GM23248 (cell line): ENCODE measurements around the gene TMEM253. TPM values are rescaled to one million over a fixed set of nuclear protein-coding genes. Genes with fewer than 3 reads are reported as not detected.

Experiments
- DNase-seq: peaks from one replicate; pipeline ENCODE4 v3.0.0-alpha.2; 2015
- H2AFZ ChIP-seq: fragments of 200-600 bp; sonication (generic); 2 replicates; pipeline ENCODE4 v1.6.1; 2016; ENCODE audit warnings: antibody characterized with exemption
- H3F3A ChIP-seq: fragments of 200-600 bp; sonication (generic); 2 replicates; pipeline ENCODE4 v1.6.1; 2016; ENCODE audit warnings: mild to moderate bottlenecking, antibody characterized with exemption, mixed run types; ENCODE audit not compliant: insufficient read depth
- H3K27ac ChIP-seq: fragments of 200-600 bp; sonication (generic); 2 replicates; pipeline ENCODE4 v1.5.1; 2016; ENCODE audit warnings: mild to moderate bottlenecking
- H3K27me3 ChIP-seq: fragments of 200-600 bp; sonication (generic); replicated peaks from 2 replicates; pipeline ENCODE4 v1.6.1; 2016; ENCODE audit warnings: mild to moderate bottlenecking; ENCODE audit not compliant: insufficient read depth
- H3K36me3 ChIP-seq: fragments of 200-600 bp; sonication (generic); 2 replicates; pipeline ENCODE4 v1.6.1; 2016; ENCODE audit warnings: low read depth, mild to moderate bottlenecking
- H3K4me1 ChIP-seq: fragments of 200-600 bp; sonication (generic); 2 replicates; pipeline ENCODE4 v1.6.1; 2016; ENCODE audit warnings: mild to moderate bottlenecking; ENCODE audit not compliant: insufficient read depth
- H3K4me2 ChIP-seq: fragments of 200-600 bp; sonication (generic); one replicate; pipeline ENCODE4 v1.6.1; 2016; ENCODE audit warnings: mild to moderate bottlenecking; ENCODE audit not compliant: unreplicated experiment
- H3K4me3 ChIP-seq: fragments of 200-600 bp; sonication (generic); 2 replicates; pipeline ENCODE4 v1.5.1; 2016; ENCODE audit warnings: mild to moderate bottlenecking
- H3K79me2 ChIP-seq: fragments of 200-600 bp; sonication (generic); 2 replicates; pipeline ENCODE4 v1.6.1; 2016; ENCODE audit warnings: mild to moderate bottlenecking; ENCODE audit not compliant: insufficient read depth
- H3K9ac ChIP-seq: fragments of 200-600 bp; sonication (generic); 2 replicates; pipeline ENCODE4 v1.6.1; 2016; ENCODE audit warnings: mild to moderate bottlenecking
- H3K9me2 ChIP-seq: fragments of 200-600 bp; sonication (generic); 2 replicates; pipeline ENCODE4 v1.6.1; 2016; ENCODE audit warnings: mixed run types, mild to moderate bottlenecking, moderate library complexity; ENCODE audit not compliant: insufficient read depth
- H3K9me3 ChIP-seq: fragments of 200-600 bp; sonication (generic); one replicate; pipeline ENCODE4 v1.6.1; 2017; ENCODE audit warnings: low read depth
- H4K20me1 ChIP-seq: fragments of 200-600 bp; sonication (generic); 2 replicates; pipeline ENCODE4 v1.6.0; 2016; ENCODE audit not compliant: insufficient read depth
- EZH2 ChIP-seq: fragments of 200-600 bp; sonication (generic); IDR thresholded peaks from 2 replicates; pipeline ENCODE4 v1.6.1; 2018; ENCODE audit warnings: antibody characterized with exemption, mild to moderate bottlenecking; ENCODE audit not compliant: insufficient read depth, poor library complexity, severe bottlenecking
- EZH2phosphoT487 ChIP-seq: fragments of 200-600 bp; sonication (generic); IDR thresholded peaks from 2 replicates; pipeline ENCODE4 v1.6.1; 2018; ENCODE audit warnings: antibody characterized with exemption, moderate library complexity, mild to moderate bottlenecking, low read depth; ENCODE audit not compliant: insufficient read depth
- WGBS, 2 experiments: methylation state at CpG; one replicate each; pipeline ENCODE4 v1.1.6; 2015 to 2017; ENCODE audit warnings: low lambda C conversion rate in 2 of 2, low coverage in 1 of 2; ENCODE audit errors: missing lambda C conversion rate in 2 of 2; 5-methylcytosine and 5-hydroxymethylcytosine counted together
- in situ Hi-C: fragments of 300-500 bp; cut with MboI; formaldehyde crosslinking; loops from 2 replicates; pipeline ENCODE4 v1.15.0; 2020
- polyA plus RNA-seq: library from polyadenylated mRNA; unstranded; fragments of >200 nt; fragmentation: Nextera tagmentation; extraction: Ambion mirVana; gene quantifications from 2 replicates; pipeline ENCODE4 v1.2.1, GENCODE V29; 2016
- total RNA-seq: library from RNA; depleted of rRNA; stranded (reverse); fragments of >200 nt; shearing (Covaris generic); gene quantifications from 2 replicates; pipeline ENCODE4 v1.2.3, GENCODE V29; 2014

Gene TMEM253
- total and polyA plus RNA-seq, 2 experiments from 2014 or later: 0.97 TPM; not detected in 1

DNA sequence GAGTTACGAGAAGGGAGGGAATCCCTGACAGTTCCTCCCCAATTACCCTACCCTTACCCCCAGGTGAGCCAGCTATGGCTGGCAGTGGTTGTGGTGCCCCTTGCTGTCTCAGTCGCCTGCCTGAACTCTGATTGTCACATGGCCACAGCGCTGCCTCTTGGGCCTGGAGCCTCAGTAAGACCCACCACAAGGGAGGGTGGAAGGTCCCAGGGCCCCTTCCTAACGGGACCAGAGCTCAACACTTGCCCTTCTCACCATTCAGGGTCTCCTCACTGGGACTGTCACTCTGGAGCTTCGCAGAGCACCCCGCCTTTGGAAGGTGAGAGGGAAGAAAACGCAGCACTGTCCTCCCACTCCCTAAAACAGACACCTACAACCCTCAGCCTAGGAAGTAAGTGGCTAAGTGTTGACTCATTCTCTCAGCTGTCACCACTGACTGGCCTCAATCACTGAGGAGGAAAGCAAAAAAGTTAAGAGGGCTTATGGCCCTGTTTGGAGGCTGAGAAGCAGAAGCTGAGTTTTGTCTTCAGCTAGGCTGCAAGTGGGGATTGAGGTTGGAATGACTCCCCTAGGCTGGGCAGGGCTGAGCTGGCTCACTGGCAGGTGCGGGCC lies 1.0 kb downstream of the TMEM253 start:
- no peak for DNase-seq
- peaks cover 32% of the 10 kb centered on the region for H3K4me1 ChIP-seq
- in situ Hi-C loops: no loop called here
- H3K79me2 ChIP-seq: no peaks in the 10 kb centered on the region
- no peak overlapping the region for H2AFZ ChIP-seq
- no peaks in the 10 kb centered on the region for H4K20me1 ChIP-seq
- H3K9me3 ChIP-seq: no peaks in the 10 kb centered on the region
- H3K4me2 ChIP-seq: no peak overlapping the region
- no peaks in the 10 kb centered on the region for H3K36me3 ChIP-seq
- peaks cover 35% of the 10 kb centered on the region for H3F3A ChIP-seq
- TF ChIP-seq EZH2phosphoT487 (no peak), EZH2 (no peak)
- H3K27ac ChIP-seq: no peak overlapping the region
- H3K9me2 ChIP-seq: no peaks in the 10 kb centered on the region
- H3K4me3 ChIP-seq: no peak overlapping the region
- no peak overlapping the region for H3K9ac ChIP-seq
- 77% methylated on average over 8 of the region's 8 CpGs for WGBS, 2 experiments
- H3K27me3 ChIP-seq: no peaks in the 10 kb centered on the region

GRCh38 chr14:21102521-21103410 lies 1.9 kb downstream of the TMEM253 start:
- Histone ChIP-seq H3K9ac (peak overlapping the region; percentile 98), H3K4me3 (peak overlapping the region; percentile 80), H3K4me2 (peak overlapping the region; percentile 99), H3K9me3 (no peaks in the 10 kb centered on the region), H3F3A (peaks cover 35% of the 10 kb centered on the region), H3K79me2 (no peaks in the 10 kb centered on the region), H3K4me1 (peaks cover 38% of the 10 kb centered on the region), H2AFZ (peak overlapping the region; percentile 93), H3K27me3 (no peaks in the 10 kb centered on the region), H4K20me1 (no peaks in the 10 kb centered on the region), H3K27ac (no peak overlapping the region), H3K9me2 (no peaks in the 10 kb centered on the region), H3K36me3 (no peaks in the 10 kb centered on the region)
- in situ Hi-C loops: no loop called here
- DNase-seq: no peak
- 13 to 19% methylated on average over 9 of the region's 9 CpGs for WGBS, 2 experiments
- TF ChIP-seq EZH2 (no peak), EZH2phosphoT487 (no peak)

- Histone ChIP-seq H3K9me3 (no peaks in the 10 kb centered on the region), H3K4me2 (peak overlapping the region; percentile 99), H2AFZ (peak overlapping the region; percentile 93), H3K27me3 (no peaks in the 10 kb centered on the region), H3F3A (peaks cover 35% of the 10 kb centered on the region), H3K36me3 (no peaks in the 10 kb centered on the region), H3K79me2 (no peaks in the 10 kb centered on the region), H3K9ac (peak overlapping the region; percentile 98), H4K20me1 (no peaks in the 10 kb centered on the region), H3K4me1 (peaks cover 38% of the 10 kb centered on the region), H3K9me2 (no peaks in the 10 kb centered on the region), H3K27ac (peak overlapping the region; percentile 95; the same call in 1 of the 2 replicates), H3K4me3 (peak overlapping the region; percentile 80)
- TF ChIP-seq EZH2phosphoT487 (no peak), EZH2 (no peak)
- 1 to 2% methylated on average over 9 of the region's 9 CpGs for WGBS, 2 experiments
- in situ Hi-C loops: no loop called here
- DNase-seq: no peak
These were observed 2.5 kb downstream of the TMEM253 start for GRCh38 chr14:21103411-21103709.

- peak overlapping the region; percentile 80 for H3K4me3 ChIP-seq
- TF ChIP-seq EZH2phosphoT487: no peak
- TF ChIP-seq EZH2: no peak
These were observed 3.0 kb downstream of the TMEM253 start for GRCh38 chr14:21103710-21104447.

More at GRCh38 chr14:21103710-21104447, 3.0 kb downstream of the TMEM253 start:
- Histone ChIP-seq H3K9me2 (no peaks in the 10 kb centered on the region), H3K4me2 (peak overlapping the region; percentile 99), H3K27ac (peak overlapping the region; percentile 95), H3K9ac (peak overlapping the region; percentile 98), H3F3A (peaks cover 34% of the 10 kb centered on the region), H2AFZ (peak overlapping the region; percentile 93), H3K36me3 (no peaks in the 10 kb centered on the region), H4K20me1 (no peaks in the 10 kb centered on the region), H3K27me3 (no peaks in the 10 kb centered on the region), H3K79me2 (no peaks in the 10 kb centered on the region), H3K4me1 (peaks cover 37% of the 10 kb centered on the region), H3K9me3 (no peaks in the 10 kb centered on the region)
- in situ Hi-C loops: no loop called here
- DNase-seq: peak; percentile 99
- whole genome bisulfite sequencing, 2 experiments: 1% methylated on average over 59 to 62 of the region's 62 CpGs
